ENCODE data around the gene PTPN7.

The PTPN7 gene

GRCh38 chr1:202106340-202107254 is 53.8 kb downstream of the PTPN7 start:
- H3K4me1 ChIP-seq (ENCODE audit: low read length): peaks cover 31% of the 10 kb centered on the region
- no peaks in the 10 kb centered on the region for H3F3A ChIP-seq (ENCODE audit: insufficient read depth, low read length)
- no peaks in the 10 kb centered on the region for H3K9me3 ChIP-seq (replicated peaks; ENCODE audit: insufficient read depth, low read length)
- H2AFZ ChIP-seq (ENCODE audit: low read length): peak overlapping the region; percentile 14; the same call in 1 of the 2 replicates
- H3K79me2 ChIP-seq (ENCODE audit: low read length): no peaks in the 10 kb centered on the region
- no peaks in the 10 kb centered on the region for H3K9me2 ChIP-seq (replicated peaks; ENCODE audit: insufficient read depth, low read length)
- H3K4me3 ChIP-seq (ENCODE audit: low read length): no peak overlapping the region
- no peaks in the 10 kb centered on the region for H4K20me1 ChIP-seq (ENCODE audit: insufficient read depth, low read length)
- H3K36me3 ChIP-seq (replicated peaks; ENCODE audit: insufficient read depth, low read length): no peaks in the 10 kb centered on the region
- DNase-seq: peak; percentile 70
- H3K9ac ChIP-seq (ENCODE audit: low read length): no peak overlapping the region
- H3K27ac ChIP-seq (ENCODE audit: low read length): peak overlapping the region; percentile 14; the same call in 1 of the 2 replicates
- no peaks in the 10 kb centered on the region for H3K27me3 ChIP-seq (replicated peaks; ENCODE audit: insufficient read depth, low read length)
- no peak overlapping the region for H3K4me2 ChIP-seq (ENCODE audit: low read depth, low read length)
- no peak for TF ChIP-seq CTCF (IDR thresholded peaks at IDR 0.05; ENCODE audit: low read length)
- TF ChIP-seq EZH2 (optimal IDR thresholded peaks at IDR 0.05; ENCODE audit: low read depth, low read length): no peak
- TF ChIP-seq EZH2phosphoT487 (IDR thresholded peaks at IDR 0.05; ENCODE audit: low read length): no peak

- no peak overlapping the region for H2AFZ ChIP-seq (ENCODE audit: low read length)
- TF ChIP-seq EZH2phosphoT487 (IDR thresholded peaks at IDR 0.05; ENCODE audit: low read length): no peak
- TF ChIP-seq CTCF (IDR thresholded peaks at IDR 0.05; ENCODE audit: low read length): no peak
- TF ChIP-seq EZH2 (optimal IDR thresholded peaks at IDR 0.05; ENCODE audit: low read depth, low read length): no peak
- no peak overlapping the region for H3K27ac ChIP-seq (ENCODE audit: low read length)
- no peak overlapping the region for H3K4me3 ChIP-seq (ENCODE audit: low read length)
- H3K9ac ChIP-seq (ENCODE audit: low read length): no peak overlapping the region
- H3K9me2 ChIP-seq (replicated peaks; ENCODE audit: insufficient read depth, low read length): no peaks in the 10 kb centered on the region
- H3K79me2 ChIP-seq (ENCODE audit: low read length): no peaks in the 10 kb centered on the region
- H3F3A ChIP-seq (ENCODE audit: insufficient read depth, low read length): no peaks in the 10 kb centered on the region
- no peaks in the 10 kb centered on the region for H3K9me3 ChIP-seq (replicated peaks; ENCODE audit: insufficient read depth, low read length)
- H3K36me3 ChIP-seq (replicated peaks; ENCODE audit: insufficient read depth, low read length): no peaks in the 10 kb centered on the region
- H3K27me3 ChIP-seq (replicated peaks; ENCODE audit: insufficient read depth, low read length): no peaks in the 10 kb centered on the region
- H3K4me2 ChIP-seq (ENCODE audit: low read depth, low read length): no peak overlapping the region
- no peaks in the 10 kb centered on the region for H4K20me1 ChIP-seq (ENCODE audit: insufficient read depth, low read length)
- no peak for DNase-seq
- peaks cover 31% of the 10 kb centered on the region for H3K4me1 ChIP-seq (ENCODE audit: low read length)
These were observed 54.6 kb downstream of the PTPN7 start for GRCh38 chr1:202105571-202106339.

- Histone ChIP-seq H3K9ac (ENCODE audit: low read length) (no peak overlapping the region), H4K20me1 (ENCODE audit: insufficient read depth, low read length) (no peaks in the 10 kb centered on the region), H3K4me2 (ENCODE audit: low read depth, low read length) (no peak overlapping the region), H3K79me2 (ENCODE audit: low read length) (no peaks in the 10 kb centered on the region), H3K9me3 (replicated peaks; ENCODE audit: insufficient read depth, low read length) (no peaks in the 10 kb centered on the region), H3K27me3 (replicated peaks; ENCODE audit: insufficient read depth, low read length) (no peaks in the 10 kb centered on the region), H3K27ac (ENCODE audit: low read length) (no peak overlapping the region), H3K4me3 (ENCODE audit: low read length) (no peak overlapping the region), H2AFZ (ENCODE audit: low read length) (no peak overlapping the region), H3K4me1 (ENCODE audit: low read length) (peaks cover 29% of the 10 kb centered on the region), H3K9me2 (replicated peaks; ENCODE audit: insufficient read depth, low read length) (no peaks in the 10 kb centered on the region), H3F3A (ENCODE audit: insufficient read depth, low read length) (no peaks in the 10 kb centered on the region), H3K36me3 (replicated peaks; ENCODE audit: insufficient read depth, low read length) (no peaks in the 10 kb centered on the region)
- TF ChIP-seq EZH2phosphoT487 (IDR thresholded peaks at IDR 0.05; ENCODE audit: low read length) (no peak), CTCF (IDR thresholded peaks at IDR 0.05; ENCODE audit: low read length) (no peak), EZH2 (optimal IDR thresholded peaks at IDR 0.05; ENCODE audit: low read depth, low read length) (no peak)
- no peak for DNase-seq
These were observed 56.3 kb downstream of the PTPN7 start for GRCh38 chr1:202104073-202104472.

All from MM.1S (cell line).